Measurements from ENCODE around the gene LRP5.

DNA sequence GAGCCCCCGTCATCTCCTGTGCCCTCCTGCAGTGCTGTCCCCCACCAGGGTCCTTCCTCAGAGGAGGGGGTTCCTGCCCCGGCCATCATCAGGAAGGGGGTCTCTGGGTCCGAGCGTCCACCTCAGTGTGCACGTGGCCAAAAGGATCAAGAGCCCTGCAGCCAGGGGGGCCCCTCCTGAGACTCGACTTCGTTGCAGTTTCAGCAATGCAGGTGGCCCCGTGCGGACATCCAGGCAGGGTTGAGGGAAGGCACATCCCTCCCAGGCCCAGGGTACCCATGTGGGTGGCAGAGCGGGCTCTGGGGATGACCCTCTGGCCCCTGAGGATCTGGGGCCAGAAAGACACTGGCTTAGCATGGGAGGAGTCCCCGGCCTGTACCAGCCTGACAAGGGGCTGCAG, 41.3 kb downstream of the LRP5 start:
- TF ChIP-seq TRIM28 (IDR thresholded peaks at IDR 0.05) (no peak), POLR2A (conservative IDR thresholded peaks at IDR 0.05) (no peak), BRF1 (IDR thresholded peaks at IDR 0.05; ENCODE audit: borderline replicate concordance, extremely low read depth, insufficient read length) (no peak), ARID1B (IDR thresholded peaks at IDR 0.05) (no peak), KDM5B (IDR thresholded peaks at IDR 0.05; ENCODE audit: insufficient replicate concordance, low read depth, low read length) (no peak), FOXJ3 (CRISPR knock-in tag; IDR thresholded peaks at IDR 0.05) (no peak), MAZ (CRISPR knock-in tag; conservative IDR thresholded peaks at IDR 0.05 in 1 of 2, IDR thresholded peaks at IDR 0.05 in 1 of 2) (no peak)
- TF ChIP-seq, protein P1, sequence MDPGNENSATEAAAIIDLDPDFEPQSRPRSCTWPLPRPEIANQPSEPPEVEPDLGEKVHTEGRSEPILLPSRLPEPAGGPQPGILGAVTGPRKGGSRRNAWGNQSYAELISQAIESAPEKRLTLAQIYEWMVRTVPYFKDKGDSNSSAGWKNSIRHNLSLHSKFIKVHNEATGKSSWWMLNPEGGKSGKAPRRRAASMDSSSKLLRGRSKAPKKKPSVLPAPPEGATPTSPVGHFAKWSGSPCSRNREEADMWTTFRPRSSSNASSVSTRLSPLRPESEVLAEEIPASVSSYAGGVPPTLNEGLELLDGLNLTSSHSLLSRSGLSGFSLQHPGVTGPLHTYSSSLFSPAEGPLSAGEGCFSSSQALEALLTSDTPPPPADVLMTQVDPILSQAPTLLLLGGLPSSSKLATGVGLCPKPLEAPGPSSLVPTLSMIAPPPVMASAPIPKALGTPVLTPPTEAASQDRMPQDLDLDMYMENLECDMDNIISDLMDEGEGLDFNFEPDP (CRISPR knock-in tag; IDR thresholded peaks at IDR 0.05): no peak

All from K562 (cell line).